ENCODE data around the gene MYT1.
"Not testable (repeated sequence)": the region's sequence is repeated elsewhere in the genome, so short reads cannot be mapped to it uniquely, and the experiment has no call there.

The MYT1 gene

DNA sequence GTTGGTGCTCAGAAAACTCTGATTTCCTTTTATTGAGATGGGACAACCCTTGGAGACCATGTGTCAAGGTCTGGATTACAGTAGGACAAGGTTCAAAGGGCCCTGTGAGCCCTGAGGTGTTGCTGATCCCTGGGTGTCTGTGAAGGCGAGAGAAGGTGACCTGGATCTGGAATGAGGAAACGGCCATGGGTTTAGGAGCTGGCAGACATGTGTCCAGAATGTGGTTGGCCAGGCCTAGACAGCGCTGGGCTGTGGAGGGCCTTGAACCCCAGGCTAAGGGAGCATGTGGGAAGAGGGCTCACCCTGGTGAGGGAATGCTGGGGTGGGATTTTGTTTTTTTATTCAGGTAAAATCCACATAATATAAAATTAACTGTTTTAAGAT is 116.2 kb downstream of the MYT1 start:
- DNase-seq: no peak

DNA sequence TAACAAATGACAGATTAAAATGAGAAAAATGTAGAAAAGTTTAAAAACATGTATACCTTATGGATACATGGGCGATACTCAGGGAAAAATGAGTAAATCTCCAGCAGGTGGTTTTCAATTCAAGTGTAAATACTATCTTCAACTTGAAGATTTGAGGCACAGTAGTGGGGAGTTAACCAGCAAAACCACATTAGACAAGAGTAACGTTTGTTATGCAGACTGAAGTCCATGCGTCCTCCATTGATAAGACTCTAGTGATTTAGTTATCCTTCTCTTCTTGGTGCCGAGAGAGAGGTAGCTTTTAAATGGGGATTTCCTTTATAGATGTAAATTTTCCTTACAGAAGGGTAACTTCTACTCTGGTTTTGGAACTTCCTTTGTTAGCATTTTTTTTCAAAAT is 119.4 kb downstream of the MYT1 start:
- DNase-seq: no peak

DNA sequence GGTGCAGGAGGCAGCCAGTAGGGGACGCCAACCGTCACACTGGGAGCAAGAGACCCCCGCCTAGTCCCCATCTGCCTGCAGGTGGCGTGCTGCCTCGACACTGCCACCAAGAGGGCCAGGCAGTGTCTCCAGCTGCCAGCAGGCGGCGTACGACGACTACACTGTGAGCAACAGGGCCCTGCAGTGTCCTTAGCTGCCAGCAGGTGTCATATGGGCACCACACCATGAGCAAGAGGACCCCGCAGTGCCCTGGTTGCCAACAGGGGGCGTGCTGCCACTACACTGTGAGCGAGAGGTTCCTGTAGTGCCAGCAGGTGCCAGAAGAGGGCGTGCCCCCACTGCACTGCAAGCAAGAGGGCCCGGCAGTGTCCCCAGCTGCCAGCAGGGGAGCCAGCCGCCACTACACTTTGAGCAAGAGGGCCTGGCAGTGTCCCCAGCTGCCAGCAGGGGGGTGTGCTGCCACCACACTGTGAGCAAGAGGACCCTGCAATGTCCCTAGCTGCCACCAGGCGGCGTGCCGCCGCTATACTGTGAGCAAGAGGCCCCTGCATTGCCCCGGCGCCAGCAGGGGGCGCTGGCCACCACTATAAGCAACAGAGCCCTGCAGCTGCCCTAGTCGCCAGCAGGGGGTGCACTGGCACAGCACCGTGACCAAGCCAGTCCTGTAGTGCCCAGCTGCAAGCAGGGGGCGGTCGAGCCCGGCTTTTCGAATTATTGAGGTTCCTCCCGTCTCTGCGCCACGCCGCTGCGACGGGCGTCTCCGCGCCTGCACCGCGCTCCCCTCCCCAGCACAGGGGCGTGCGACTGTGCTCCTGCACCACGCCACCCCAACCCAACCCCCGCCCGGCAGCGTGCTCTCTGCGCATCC is 121.6 kb downstream of the MYT1 start:
- DNase-seq: not testable (repeated sequence)

DNA sequence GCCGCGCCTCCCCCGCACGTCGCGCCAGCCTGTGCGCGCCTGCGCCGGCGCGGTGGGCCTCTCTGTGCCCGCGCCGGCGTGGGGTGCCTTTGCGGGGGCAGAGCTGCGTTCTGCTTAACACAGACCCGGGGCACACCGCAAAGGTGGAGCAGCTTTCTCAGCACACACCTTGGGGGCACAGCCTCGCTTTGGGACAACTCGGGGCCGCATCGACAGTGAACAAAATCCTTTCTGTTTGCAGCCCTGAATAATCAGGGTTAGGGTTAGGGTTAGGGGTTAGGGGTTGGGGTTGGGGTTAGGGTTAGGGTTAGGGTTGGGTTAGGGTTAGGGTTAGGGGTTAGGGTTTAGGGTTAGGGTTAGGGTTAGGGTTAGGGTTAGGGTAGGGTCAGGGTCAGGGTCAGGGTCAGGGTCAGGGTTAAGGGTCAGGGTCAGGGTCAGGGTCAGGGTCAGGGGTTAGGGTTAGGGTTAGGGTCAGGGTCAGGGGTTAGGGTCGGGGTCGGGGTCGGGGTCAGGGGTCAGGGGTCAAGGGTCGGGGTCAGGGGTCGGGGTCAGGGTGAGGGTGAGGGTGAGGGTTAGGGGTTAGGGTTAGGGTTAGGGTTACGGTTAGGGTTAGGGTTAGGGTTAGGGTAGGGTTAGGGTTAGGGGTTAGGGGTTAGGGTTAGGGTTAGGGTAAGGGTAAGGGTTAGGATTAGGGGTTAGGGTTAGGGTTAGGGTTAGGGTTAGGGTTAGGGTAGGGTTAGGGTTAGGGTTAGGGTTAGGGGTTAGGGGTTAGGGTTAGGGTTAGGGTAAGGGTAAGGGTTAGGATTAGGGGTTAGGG is 122.4 kb downstream of the MYT1 start:
- not testable (repeated sequence) for DNase-seq

DNA sequence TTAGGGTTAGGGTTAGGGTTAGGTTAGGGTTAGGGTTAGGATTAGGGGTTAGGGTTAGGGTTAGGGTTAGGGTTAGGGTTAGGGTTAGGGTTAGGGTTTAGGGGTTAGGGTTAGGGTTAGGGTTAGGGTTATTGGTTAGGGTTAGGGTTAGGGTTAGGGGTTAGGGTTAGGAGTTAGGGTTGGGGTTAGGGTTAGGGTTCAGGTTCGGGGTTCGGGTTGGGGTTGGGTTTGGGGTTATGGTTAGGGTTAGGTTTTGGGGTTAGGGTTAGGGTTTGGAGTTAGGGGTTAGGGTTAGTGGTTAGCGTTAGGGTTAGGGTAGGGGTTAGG is 123.0 kb downstream of the MYT1 start:
- DNase-seq: not testable (repeated sequence)

All from NCI-H2107 (cell line).